ENCODE measurements around the gene TEX19. TPM values are rescaled to one million over a fixed set of nuclear protein-coding genes. Genes with fewer than 3 reads are reported as not detected.

TEX19 gene
- total and polyA plus RNA-seq, 10 of the 15 experiments (the other 5 are each of a cell fraction or from before 2014, with no cell fraction given): 0.03 to 0.32 (median 0.13) TPM; not detected in 3

DNA sequence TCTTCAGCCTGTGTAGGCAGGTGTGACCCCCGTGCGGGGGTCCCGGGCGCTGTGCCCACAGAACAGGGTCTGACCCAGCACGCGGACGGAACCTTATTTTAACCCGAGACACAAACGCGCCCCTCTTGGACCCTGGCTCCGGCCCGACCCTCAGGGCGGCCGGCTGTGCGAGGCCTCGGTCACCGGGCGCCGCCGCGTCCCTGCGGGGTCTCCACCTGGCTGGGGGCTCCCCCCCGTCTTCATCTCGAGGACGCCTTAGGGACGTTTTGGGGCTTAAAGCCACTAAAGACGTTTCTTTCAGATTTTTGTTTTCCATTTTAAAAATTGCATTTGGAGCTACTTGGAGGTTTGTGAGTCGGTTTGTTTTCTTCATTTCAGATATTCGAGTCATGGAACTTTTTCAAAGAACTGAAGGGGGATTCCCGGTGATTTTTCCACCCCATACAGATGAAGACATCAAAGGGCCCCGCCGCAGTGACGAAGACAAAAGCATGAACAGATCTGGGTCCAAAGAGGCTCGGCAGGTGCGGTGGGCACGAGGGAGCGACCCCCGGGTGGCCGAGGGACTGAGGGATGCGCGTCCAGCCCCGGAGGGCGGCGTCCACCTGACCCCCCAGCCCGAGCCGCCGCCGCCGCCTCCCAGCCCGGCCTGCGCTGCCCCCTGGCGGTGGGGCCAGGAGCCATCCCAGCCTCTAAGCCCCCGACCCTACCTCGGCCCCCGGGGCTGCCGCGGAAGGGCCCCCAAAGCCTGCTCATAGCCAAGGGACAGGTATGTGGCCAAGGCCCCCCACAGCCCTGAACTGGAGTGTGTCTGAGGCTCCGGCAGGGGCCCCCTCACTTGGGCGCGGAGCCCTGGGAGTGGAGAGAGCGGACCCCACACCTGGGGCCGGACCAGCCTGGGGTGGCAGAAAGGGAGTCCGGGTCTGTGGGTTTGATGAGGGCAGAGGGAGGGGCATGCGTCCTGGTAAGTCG lies 37.8 kb upstream of the TEX19 start (continued):
- TF ChIP-seq JUND (IDR thresholded peaks at IDR 0.05; ENCODE audit: low read depth, low read length) (no peak), DPF2 (IDR thresholded peaks at IDR 0.05) (peak; percentile 79), RB1 (IDR thresholded peaks at IDR 0.05; ENCODE audit: borderline replicate concordance) (peak; percentile 72; the same call in 1 of the 2 replicates), BHLHE40 (IDR thresholded peaks at IDR 0.05; ENCODE audit: borderline replicate concordance in 1 of 2, low read depth in 2 of 2, low read length in 1 of 2) (peak in 1 of 2 experiments; percentile 68; a peak in 2 of 4 replicates), ZNF217 (IDR thresholded peaks at IDR 0.05) (peak; percentile 30; the same call in 1 of the 2 replicates), NR2F1 (conservative IDR thresholded peaks at IDR 0.05) (peak; percentile 85), CREM (IDR thresholded peaks at IDR 0.05; ENCODE audit: low read depth) (no peak), ZSCAN29 (IDR thresholded peaks at IDR 0.05) (peak; percentile 69; the same call in 1 of the 2 replicates), RELA (IDR thresholded peaks at IDR 0.05; ENCODE audit: borderline replicate concordance, partially characterized antibody) (peak; percentile 59), BACH1 (IDR thresholded peaks at IDR 0.05; ENCODE audit: borderline replicate concordance) (peak; percentile 55; the same call in 1 of the 2 replicates), SUZ12 (IDR thresholded peaks at IDR 0.05; ENCODE audit: unreplicated experiment) (no peak), ZNF24 (IDR thresholded peaks at IDR 0.05) (0 out of 2 replicates have a peak, but pooled peaks have one; percentile 24), IKZF1 (conservative IDR thresholded peaks at IDR 0.05) (peak; percentile 63), SIN3A (IDR thresholded peaks at IDR 0.05; ENCODE audit: low read depth, low read length) (peak; percentile 42; the same call in 1 of the 2 replicates), EP300 (IDR thresholded peaks at IDR 0.05; ENCODE audit: borderline replicate concordance in 1 of 2, control insufficient read depth in 1 of 2, low read depth in 2 of 2, low read length in 2 of 2) (no peak), ZNF687 (IDR thresholded peaks at IDR 0.05) (peak; percentile 50; the same call in 1 of the 2 replicates), JUNB (IDR thresholded peaks at IDR 0.05) (no peak), MEF2B (IDR thresholded peaks at IDR 0.05; ENCODE audit: partially characterized antibody, poor library complexity, severe bottlenecking) (peak; percentile 42)
